Panc1 (cell line): Measurements from ENCODE around the gene MCTP1. TPM values are rescaled to one million over a fixed set of nuclear protein-coding genes. Genes with fewer than 3 reads are reported as not detected.

Source experiments
- ATAC-seq: fragments of 200-7000 bp; cut with Tn5 transposase; 2 replicates; pipeline ENCODE4 v1.9.1; 2020; ENCODE audit warnings: mild to moderate bottlenecking, moderate library complexity
- BruUV-seq: library from RNA; stranded (reverse); fragments of 400-500 nt; replicated peaks from 2 replicates; lab custom pipeline; 2021; lab: Mats Ljungman, UMichigan
- CTCF ChIA-PET: fragments of 300-600 bp; sonication (Branson Sonifier 250); formaldehyde crosslinking; loops from one replicate; lab custom pipeline; 2022; ENCODE audit warnings: antibody characterized with exemption; lab: Charles Lee
- POLR2A ChIA-PET: fragments of 300-600 bp; sonication (Branson Sonifier 250); formaldehyde crosslinking; loops from one replicate; lab custom pipeline; 2022; ENCODE audit warnings: antibody characterized with exemption; lab: Charles Lee
- DNase-seq: peaks from one replicate; pipeline ENCODE4 v3.0.0-alpha.2; 2010; ENCODE audit warnings: low read depth, low spot score
- H3K27ac ChIP-seq: 2 replicates; pipeline ENCODE4 v1.5.1; 2011; ENCODE audit warnings: mild to moderate bottlenecking, low read length, inconsistent platforms
- H3K27me3 ChIP-seq: fragments of 200-500 bp; sonication (Bioruptor generic); 2 replicates; pipeline ENCODE4 v1.6.0; 2014; ENCODE audit warnings: low read length, inconsistent platforms; ENCODE audit not compliant: control insufficient read depth, insufficient read depth
- H3K36me3 ChIP-seq: fragments of 200-500 bp; sonication (Bioruptor generic); 2 replicates; pipeline ENCODE4 v1.5.1; 2014; ENCODE audit warnings: inconsistent platforms, mild to moderate bottlenecking, low read length, moderate library complexity; ENCODE audit not compliant: control insufficient read depth, insufficient read depth
- H3K4me1 ChIP-seq: 2 replicates; pipeline ENCODE4 v1.5.1; 2011; ENCODE audit warnings: inconsistent platforms, mild to moderate bottlenecking, low read length, moderate library complexity; ENCODE audit not compliant: control insufficient read depth, insufficient read depth
- H3K4me3 ChIP-seq, 2 experiments: 2 replicates each; pipeline ENCODE4 v1.5.1; 2011 to 2012; ENCODE audit warnings: low read depth in 2 of 2, low read length in 2 of 2, mild to moderate bottlenecking in 2 of 2, inconsistent platforms in 1 of 2, moderate library complexity in 1 of 2
- H3K9me3 ChIP-seq: fragments of 200-500 bp; sonication (Bioruptor generic); 2 replicates; pipeline ENCODE4 v1.5.1; 2014; ENCODE audit warnings: low read depth, mild to moderate bottlenecking, inconsistent platforms, low read length, moderate library complexity; ENCODE audit not compliant: control insufficient read depth, insufficient read depth
- POLR2AphosphoS5 ChIP-seq: IDR thresholded peaks from 2 replicates; pipeline ENCODE4 v1.6.1; 2012; ENCODE audit warnings: mild to moderate bottlenecking, low read depth, low read length, moderate library complexity
- SIN3A ChIP-seq: IDR thresholded peaks from 2 replicates; pipeline ENCODE4 v1.6.1; 2012; ENCODE audit warnings: low read depth, mild to moderate bottlenecking, low read length, moderate library complexity, borderline replicate concordance; ENCODE audit not compliant: insufficient read depth
- TCF7L2 ChIP-seq: IDR thresholded peaks from 2 replicates; pipeline ENCODE4 v1.6.1; 2011; ENCODE audit warnings: mild to moderate bottlenecking, low read depth, low read length, inconsistent platforms
- in situ Hi-C: cut with HindIII; loops from 2 replicates; pipeline ENCODE4 v1.10.0; 2016; ENCODE audit warnings: low sequenced_read_pairs, low pct_unique_long_range_greater_than_20kb
- intact Hi-C: fragments of 100-400 bp; cut with micrococcal nuclease; formaldehyde crosslinking; loops from one replicate; pipeline ENCODE4 v1.10.0; 2022; ENCODE audit not compliant: unreplicated experiment
- total RNA-seq: library from RNA; stranded (reverse); gene quantifications from one replicate; pipeline ENCODE4 v1.2.1, GENCODE V29; 2021; ENCODE audit not compliant: unreplicated experiment
- TF ChIP-seq, protein P1 (sequence below): fragments of 450-650 bp; IDR thresholded peaks from 2 replicates; pipeline ENCODE4 v1.5.1; 2017; ENCODE audit warnings: mild to moderate bottlenecking
- TF ChIP-seq, protein P2 (sequence below), 2 experiments: IDR thresholded peaks; 2 replicates each; pipeline ENCODE4 v1.6.1; 2011 to 2012; ENCODE audit warnings: low read depth in 2 of 2, control low read depth in 1 of 2, low read length in 1 of 2, mild to moderate bottlenecking in 1 of 2, moderate library complexity in 1 of 2; ENCODE audit not compliant: insufficient read depth in 1 of 2

Gene MCTP1
- total RNA-seq, 1 experiment from 2014 or later = 39.8 TPM

DNA sequence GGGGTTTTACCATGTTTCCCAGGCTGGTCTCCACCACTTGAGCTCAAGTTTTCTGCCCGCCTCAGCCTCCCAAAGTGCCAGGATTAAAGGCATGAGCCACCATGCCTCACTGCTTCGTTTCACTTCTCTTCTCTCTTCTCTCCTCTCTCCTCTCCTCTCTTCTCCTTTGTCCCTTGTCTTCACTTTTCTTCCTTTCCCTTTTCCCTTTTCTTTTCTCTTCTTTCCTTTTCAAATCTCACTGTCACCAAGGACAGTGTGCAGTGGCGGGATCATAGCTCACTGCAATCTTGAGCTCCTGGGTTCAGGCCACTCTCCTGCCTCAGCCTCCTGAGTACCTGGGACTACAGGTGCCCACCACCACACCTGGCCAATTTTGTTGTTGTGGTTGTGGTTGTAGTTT is 617.0 kb downstream of the MCTP1 start:
- H3K36me3 ChIP-seq = no peaks in the 10 kb centered on the region
- no peak overlapping the region for H3K27ac ChIP-seq
- ATAC-seq (no peak), DNase-seq (no peak)
- in situ Hi-C loops (no loop called here), intact Hi-C loops (no loop called here)
- ChIA-PET CTCF (no interaction called here), POLR2A (no interaction called here)
- BruUV-seq = no TSS peak
- H3K4me3 ChIP-seq = no peak overlapping the region
- no peaks in the 10 kb centered on the region for H3K4me1 ChIP-seq
- H3K9me3 ChIP-seq = no peaks in the 10 kb centered on the region
- H3K27me3 ChIP-seq = no peaks in the 10 kb centered on the region
- TF ChIP-seq POLR2AphosphoS5 (no peak), SIN3A (no peak), TCF7L2 (no peak)
- TF ChIP-seq, protein P1, sequence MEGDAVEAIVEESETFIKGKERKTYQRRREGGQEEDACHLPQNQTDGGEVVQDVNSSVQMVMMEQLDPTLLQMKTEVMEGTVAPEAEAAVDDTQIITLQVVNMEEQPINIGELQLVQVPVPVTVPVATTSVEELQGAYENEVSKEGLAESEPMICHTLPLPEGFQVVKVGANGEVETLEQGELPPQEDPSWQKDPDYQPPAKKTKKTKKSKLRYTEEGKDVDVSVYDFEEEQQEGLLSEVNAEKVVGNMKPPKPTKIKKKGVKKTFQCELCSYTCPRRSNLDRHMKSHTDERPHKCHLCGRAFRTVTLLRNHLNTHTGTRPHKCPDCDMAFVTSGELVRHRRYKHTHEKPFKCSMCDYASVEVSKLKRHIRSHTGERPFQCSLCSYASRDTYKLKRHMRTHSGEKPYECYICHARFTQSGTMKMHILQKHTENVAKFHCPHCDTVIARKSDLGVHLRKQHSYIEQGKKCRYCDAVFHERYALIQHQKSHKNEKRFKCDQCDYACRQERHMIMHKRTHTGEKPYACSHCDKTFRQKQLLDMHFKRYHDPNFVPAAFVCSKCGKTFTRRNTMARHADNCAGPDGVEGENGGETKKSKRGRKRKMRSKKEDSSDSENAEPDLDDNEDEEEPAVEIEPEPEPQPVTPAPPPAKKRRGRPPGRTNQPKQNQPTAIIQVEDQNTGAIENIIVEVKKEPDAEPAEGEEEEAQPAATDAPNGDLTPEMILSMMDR = no peak
- TF ChIP-seq, protein P2, sequence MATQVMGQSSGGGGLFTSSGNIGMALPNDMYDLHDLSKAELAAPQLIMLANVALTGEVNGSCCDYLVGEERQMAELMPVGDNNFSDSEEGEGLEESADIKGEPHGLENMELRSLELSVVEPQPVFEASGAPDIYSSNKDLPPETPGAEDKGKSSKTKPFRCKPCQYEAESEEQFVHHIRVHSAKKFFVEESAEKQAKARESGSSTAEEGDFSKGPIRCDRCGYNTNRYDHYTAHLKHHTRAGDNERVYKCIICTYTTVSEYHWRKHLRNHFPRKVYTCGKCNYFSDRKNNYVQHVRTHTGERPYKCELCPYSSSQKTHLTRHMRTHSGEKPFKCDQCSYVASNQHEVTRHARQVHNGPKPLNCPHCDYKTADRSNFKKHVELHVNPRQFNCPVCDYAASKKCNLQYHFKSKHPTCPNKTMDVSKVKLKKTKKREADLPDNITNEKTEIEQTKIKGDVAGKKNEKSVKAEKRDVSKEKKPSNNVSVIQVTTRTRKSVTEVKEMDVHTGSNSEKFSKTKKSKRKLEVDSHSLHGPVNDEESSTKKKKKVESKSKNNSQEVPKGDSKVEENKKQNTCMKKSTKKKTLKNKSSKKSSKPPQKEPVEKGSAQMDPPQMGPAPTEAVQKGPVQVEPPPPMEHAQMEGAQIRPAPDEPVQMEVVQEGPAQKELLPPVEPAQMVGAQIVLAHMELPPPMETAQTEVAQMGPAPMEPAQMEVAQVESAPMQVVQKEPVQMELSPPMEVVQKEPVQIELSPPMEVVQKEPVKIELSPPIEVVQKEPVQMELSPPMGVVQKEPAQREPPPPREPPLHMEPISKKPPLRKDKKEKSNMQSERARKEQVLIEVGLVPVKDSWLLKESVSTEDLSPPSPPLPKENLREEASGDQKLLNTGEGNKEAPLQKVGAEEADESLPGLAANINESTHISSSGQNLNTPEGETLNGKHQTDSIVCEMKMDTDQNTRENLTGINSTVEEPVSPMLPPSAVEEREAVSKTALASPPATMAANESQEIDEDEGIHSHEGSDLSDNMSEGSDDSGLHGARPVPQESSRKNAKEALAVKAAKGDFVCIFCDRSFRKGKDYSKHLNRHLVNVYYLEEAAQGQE (IDR thresholded peaks at IDR 0.05; ENCODE audit: insufficient read depth in 1 of 2, low read depth in 2 of 2, low read length in 1 of 2) = no peak

DNA sequence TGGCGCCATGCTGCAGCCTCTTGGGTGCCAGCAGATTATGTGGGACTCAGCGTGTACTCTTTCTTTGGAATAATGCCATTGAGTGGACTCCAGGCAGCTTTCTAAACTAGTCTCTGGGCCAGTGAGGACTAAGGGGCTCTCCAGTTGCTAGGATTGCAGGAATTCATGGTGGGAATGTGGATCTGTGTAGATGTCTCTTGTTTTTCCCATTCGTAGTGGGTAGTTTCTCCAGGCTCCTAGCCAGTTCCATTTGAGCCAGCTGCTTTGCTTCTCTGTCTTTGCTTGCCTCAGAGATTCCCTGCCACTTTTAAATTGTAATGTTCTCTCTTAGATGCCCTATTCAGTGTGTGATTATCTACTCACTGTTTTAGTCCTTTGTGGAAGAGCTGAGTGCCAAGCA is 623.8 kb downstream of the MCTP1 start:
- H3K4me1 ChIP-seq = no peaks in the 10 kb centered on the region
- ChIA-PET CTCF (no interaction called here), POLR2A (no interaction called here)
- H3K36me3 ChIP-seq = no peaks in the 10 kb centered on the region
- no peak overlapping the region for H3K4me3 ChIP-seq
- TF ChIP-seq, protein P1 = no peak
- TF ChIP-seq, protein P2 (IDR thresholded peaks at IDR 0.05; ENCODE audit: insufficient read depth in 1 of 2, low read depth in 2 of 2, low read length in 1 of 2) = no peak
- TF ChIP-seq SIN3A (no peak), POLR2AphosphoS5 (no peak), TCF7L2 (no peak)
- in situ Hi-C loops = no loop called here
- H3K27ac ChIP-seq = no peak overlapping the region
- peaks cover 18% of the 10 kb centered on the region; the same call in 1 of the 2 replicates for H3K9me3 ChIP-seq
- no peak for DNase-seq
- intact Hi-C loops = no loop called here
- no peaks in the 10 kb centered on the region for H3K27me3 ChIP-seq
- no TSS peak for BruUV-seq
- ATAC-seq = no peak
